ENCODE measurements around the gene PLD6.
"Not testable (repeated sequence)": the region's sequence is repeated elsewhere in the genome, so short reads cannot be mapped to it uniquely, and the experiment has no call there.

Gene PLD6

DNA sequence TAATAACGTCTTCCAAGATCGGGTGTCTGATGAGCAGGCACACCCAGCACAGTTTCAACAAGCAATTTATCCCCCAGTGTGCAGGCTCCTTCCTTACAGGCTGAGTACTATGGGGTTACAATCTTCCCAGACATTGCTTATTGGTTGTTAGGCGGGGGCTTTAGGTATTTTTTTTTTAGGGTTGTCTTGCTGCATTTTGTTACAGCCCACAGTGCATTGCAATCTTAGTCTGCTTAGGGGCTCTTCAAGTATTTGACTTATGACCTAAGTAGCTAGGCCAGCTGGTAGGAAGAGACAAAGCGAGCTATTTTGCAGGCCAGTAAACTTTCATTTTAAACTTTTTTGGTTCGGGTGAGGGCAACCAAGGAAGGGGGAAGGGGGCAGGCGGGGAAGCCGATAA lies 5.8 kb downstream of the PLD6 start:
- CTCF ChIA-PET: interaction anchor here (1.0 kb wide), 1 partner anchor 200 kb away, joined by 4 read pairs; no protein-coding TSS in a partner anchor
- no peak for DNase-seq (ENCODE audit: low read depth, low spot score)
- POLR2A ChIA-PET: interaction anchor here (1.2 kb wide), 1 partner anchor 9 kb away, joined by 3 read pairs; no protein-coding TSS in a partner anchor
- TF ChIP-seq, protein P1, sequence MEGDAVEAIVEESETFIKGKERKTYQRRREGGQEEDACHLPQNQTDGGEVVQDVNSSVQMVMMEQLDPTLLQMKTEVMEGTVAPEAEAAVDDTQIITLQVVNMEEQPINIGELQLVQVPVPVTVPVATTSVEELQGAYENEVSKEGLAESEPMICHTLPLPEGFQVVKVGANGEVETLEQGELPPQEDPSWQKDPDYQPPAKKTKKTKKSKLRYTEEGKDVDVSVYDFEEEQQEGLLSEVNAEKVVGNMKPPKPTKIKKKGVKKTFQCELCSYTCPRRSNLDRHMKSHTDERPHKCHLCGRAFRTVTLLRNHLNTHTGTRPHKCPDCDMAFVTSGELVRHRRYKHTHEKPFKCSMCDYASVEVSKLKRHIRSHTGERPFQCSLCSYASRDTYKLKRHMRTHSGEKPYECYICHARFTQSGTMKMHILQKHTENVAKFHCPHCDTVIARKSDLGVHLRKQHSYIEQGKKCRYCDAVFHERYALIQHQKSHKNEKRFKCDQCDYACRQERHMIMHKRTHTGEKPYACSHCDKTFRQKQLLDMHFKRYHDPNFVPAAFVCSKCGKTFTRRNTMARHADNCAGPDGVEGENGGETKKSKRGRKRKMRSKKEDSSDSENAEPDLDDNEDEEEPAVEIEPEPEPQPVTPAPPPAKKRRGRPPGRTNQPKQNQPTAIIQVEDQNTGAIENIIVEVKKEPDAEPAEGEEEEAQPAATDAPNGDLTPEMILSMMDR (IDR thresholded peaks at IDR 0.05; ENCODE audit: insufficient read depth, low read length, missing control alignments): no peak
- H3K4me3 ChIP-seq (ENCODE audit: low read depth, low read length): no peak overlapping the region

DNA sequence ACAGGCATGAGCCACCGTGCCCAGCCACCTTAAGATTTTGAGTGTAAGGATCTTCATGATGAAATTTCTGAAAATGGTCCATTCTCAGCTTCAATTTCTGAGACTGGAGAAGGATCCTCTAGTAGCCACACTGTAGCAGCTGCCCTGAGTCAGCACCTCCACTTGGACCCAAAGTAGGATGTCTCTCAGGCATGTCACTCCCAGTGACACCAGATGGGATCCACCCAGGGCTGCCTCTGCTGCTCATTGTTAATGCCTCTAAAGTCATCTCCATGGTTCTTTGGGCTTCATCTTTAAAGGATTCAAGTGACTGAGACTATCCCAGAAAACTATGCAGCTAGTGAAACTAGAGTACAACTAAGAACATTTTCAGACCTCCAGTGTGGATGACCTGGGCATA lies 7.9 kb downstream of the PLD6 start:
- TF ChIP-seq, protein P1 (IDR thresholded peaks at IDR 0.05; ENCODE audit: insufficient read depth, low read length, missing control alignments): no peak
- CTCF ChIA-PET: interaction anchor here (0.9 to 1.1 kb wide), 2 partner anchors 9 to 201 kb away, joined by 3 to 4 read pairs; no protein-coding TSS in a partner anchor
- DNase-seq (ENCODE audit: low read depth, low spot score): no peak
- POLR2A ChIA-PET: interaction anchor here (0.6 kb wide), 1 partner anchor 192 kb away, joined by 6 read pairs; no protein-coding TSS in a partner anchor
- H3K4me3 ChIP-seq (ENCODE audit: low read depth, low read length): no peak overlapping the region

DNA sequence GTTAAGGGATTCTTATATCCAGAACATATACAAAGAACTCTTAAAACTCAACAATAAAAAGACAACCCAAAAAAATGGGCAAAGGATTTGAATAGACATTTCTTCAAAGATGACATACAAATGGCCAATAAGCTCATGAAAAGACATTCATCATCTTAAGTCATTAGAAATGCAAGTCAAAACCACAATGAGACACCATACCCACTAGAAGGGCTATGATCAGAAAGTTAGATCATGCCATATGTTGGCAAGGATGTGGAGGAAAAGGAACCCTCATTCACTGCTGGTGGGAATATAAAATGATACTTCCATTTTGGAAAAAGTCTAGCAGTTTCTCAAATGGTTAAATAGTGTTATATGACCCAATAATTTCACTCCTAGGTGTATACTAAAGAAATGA lies 9.4 kb downstream of the PLD6 start:
- ChIA-PET CTCF (interaction anchor here (1.5 kb wide), 1 partner anchor 196 kb away, joined by 6 read pairs; no protein-coding TSS in a partner anchor), POLR2A (interaction anchor here (0.8 kb wide), 1 partner anchor 33 kb away, joined by 3 read pairs; no protein-coding TSS in a partner anchor)
- H3K4me3 ChIP-seq (ENCODE audit: low read depth, low read length): no peak overlapping the region
- no peak for DNase-seq (ENCODE audit: low read depth, low spot score)
- TF ChIP-seq, protein P1 (IDR thresholded peaks at IDR 0.05; ENCODE audit: insufficient read depth, low read length, missing control alignments): no peak

DNA sequence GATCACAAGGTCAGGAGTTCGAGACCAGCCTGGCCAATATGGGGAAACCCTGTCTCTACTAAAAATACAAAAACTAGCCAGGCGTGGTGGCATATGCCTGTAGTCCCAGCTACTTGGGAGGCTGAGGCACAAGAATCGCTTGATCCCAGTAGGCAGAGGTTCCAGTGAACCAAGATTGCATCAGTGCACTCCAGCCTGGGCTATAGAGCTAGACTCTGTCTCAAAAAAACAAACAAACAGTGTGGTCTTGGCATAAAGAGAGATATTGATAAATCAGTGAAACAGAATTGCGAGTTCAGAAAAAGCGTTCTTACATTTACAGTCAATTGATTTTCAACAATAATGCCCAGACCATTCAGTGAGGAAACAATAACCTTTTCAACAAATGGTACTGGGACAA lies 10.7 kb downstream of the PLD6 start:
- DNase-seq (ENCODE audit: low read depth, low spot score); H3K4me3 ChIP-seq (ENCODE audit: low read depth, low read length); POLR2A ChIA-PET: not testable (repeated sequence)
- CTCF ChIA-PET: interaction anchor here (1.1 kb wide), 1 partner anchor 195 kb away, joined by 5 read pairs; no protein-coding TSS in a partner anchor

DNA sequence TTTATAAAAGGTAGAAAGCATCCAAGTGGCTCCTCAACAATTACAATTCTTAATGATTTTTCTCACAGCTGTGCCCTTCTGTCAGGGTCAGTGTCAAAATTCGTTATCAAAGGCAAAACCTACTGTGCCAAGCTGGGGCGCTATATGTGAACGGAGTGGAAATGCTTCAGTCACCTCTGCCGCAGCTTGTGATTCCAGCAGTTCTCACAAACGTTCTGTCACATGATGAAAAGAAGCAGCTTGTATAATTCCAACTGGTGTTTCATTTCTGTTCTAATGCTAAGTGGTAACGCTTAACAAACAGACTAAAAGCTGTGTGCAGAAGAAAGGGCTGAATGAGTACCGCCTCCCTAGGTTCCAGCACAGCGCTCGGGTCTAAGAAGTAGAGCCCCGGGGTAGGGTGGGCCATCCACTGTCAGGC lies 14.2 kb downstream of the PLD6 start:
- CTCF ChIA-PET: interaction anchor here (1.0 to 4.3 kb wide), 4 partner anchors 16 to 192 kb away, joined by 3 to 23 read pairs (median 3); no protein-coding TSS in a partner anchor
- TF ChIP-seq, protein P1 (IDR thresholded peaks at IDR 0.05; ENCODE audit: insufficient read depth, low read length, missing control alignments): no peak
- H3K4me3 ChIP-seq (ENCODE audit: low read depth, low read length): no peak overlapping the region
- DNase-seq (ENCODE audit: low read depth, low spot score): no peak
- POLR2A ChIA-PET: interaction anchor here (1.0 to 1.1 kb wide), 2 partner anchors 9 to 36 kb away, joined by 3 read pairs; no protein-coding TSS in a partner anchor

DNA sequence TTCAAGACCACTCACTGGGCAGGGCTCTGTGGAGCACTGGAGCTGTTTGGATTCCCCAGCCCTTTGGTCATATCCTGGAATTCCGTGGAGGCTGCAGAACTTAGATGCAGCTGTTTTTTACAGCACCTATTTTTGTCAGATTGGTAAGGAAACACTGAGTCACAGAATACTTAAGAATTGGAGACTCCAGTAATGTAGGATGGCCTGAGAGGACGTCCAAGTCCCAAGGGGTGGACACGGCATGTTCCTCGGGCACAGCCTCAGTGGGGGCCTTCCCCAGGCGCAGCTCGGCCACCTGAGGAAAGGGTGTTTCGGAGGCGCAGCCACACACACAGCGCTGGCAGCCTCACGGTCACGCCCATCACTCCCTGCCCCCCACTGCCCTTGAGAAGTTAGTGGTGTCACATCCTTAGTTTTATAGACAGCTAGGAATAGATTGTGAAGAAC lies 14.8 kb downstream of the PLD6 start:
- CTCF ChIA-PET: interaction anchor here (1.0 to 4.3 kb wide), 6 partner anchors 10 to 191 kb away, joined by 3 to 23 read pairs (median 4); no protein-coding TSS in a partner anchor
- TF ChIP-seq, protein P1 (IDR thresholded peaks at IDR 0.05; ENCODE audit: insufficient read depth, low read length, missing control alignments): no peak
- POLR2A ChIA-PET: interaction anchor here (1.0 to 1.1 kb wide), 2 partner anchors 9 to 35 kb away, joined by 3 read pairs; no protein-coding TSS in a partner anchor
- peak; percentile 44 for DNase-seq (ENCODE audit: low read depth, low spot score)
- H3K4me3 ChIP-seq (ENCODE audit: low read depth, low read length): no peak overlapping the region; the same call in 1 of the 2 replicates
